Esophagus squamous epithelium (tissue), 4 donors: ENCODE results near the gene DLST.

ENCODE experiments used
- CTCF ChIP-seq, 6 experiments: fragments of 450-650 bp in 4 of 6; fragments of 200-600 bp in 2 of 6; sonication (generic) in 2 of 6; IDR thresholded peaks; one replicate each; pipeline ENCODE4 v1.5.1; 2016 to 2019; ENCODE audit warnings: antibody characterized with exemption in 6 of 6, mild to moderate bottlenecking in 4 of 6, moderate library complexity in 4 of 6
- POLR2A ChIP-seq, 4 donors: fragments of 450-650 bp; IDR thresholded peaks; one replicate each; pipeline ENCODE4 v1.6.1; 2017; ENCODE audit warnings: antibody characterized with exemption in 4 of 4, mild to moderate bottlenecking in 4 of 4, moderate library complexity in 3 of 4

- TF ChIP-seq CTCF (IDR thresholded peaks at IDR 0.05), result no peak
- no peak for TF ChIP-seq POLR2A (IDR thresholded peaks at IDR 0.05)
Measured at GRCh38 chr14:74864198-74864597, 17.5 kb upstream of the DLST start.
